Lower leg skin (tissue), 4 donors: ENCODE results near the gene ZCCHC10. TPM values are rescaled to one million over a fixed set of nuclear protein-coding genes. Genes with fewer than 3 reads are reported as not detected.

ENCODE experiments used
- DNase-seq, 2 donors: peaks; one replicate each; pipeline ENCODE4 v3.0.0-alpha.2; 2019; ENCODE audit warnings: low spot score in 2 of 2
- H3K4me3 ChIP-seq: fragments of 200-600 bp; sonication (generic); 2 replicates; pipeline ENCODE4 v1.5.1; 2017; ENCODE audit warnings: mild to moderate bottlenecking, low read depth; ENCODE audit not compliant: poor library complexity, severe bottlenecking
- POLR2A ChIP-seq, 2 donors: fragments of 450-650 bp; IDR thresholded peaks; one replicate each; pipeline ENCODE4 v1.6.1; 2016 to 2017; ENCODE audit warnings: antibody characterized with exemption in 2 of 2, mild to moderate bottlenecking in 1 of 2, moderate library complexity in 1 of 2
- WGBS, 2 donors: methylation state at CpG; one replicate each; pipeline ENCODE4 v1.1.5; 2018; 5-methylcytosine and 5-hydroxymethylcytosine counted together
- intact Hi-C: fragments of 100-400 bp; cut with DNase I; formaldehyde crosslinking; loops from one replicate; pipeline ENCODE4 v1.15.0; 2023; ENCODE audit warnings: low total_unique reads
- total RNA-seq, 4 donors: library from RNA; depleted of rRNA; stranded (reverse); fragments of >200 nt; gene quantifications; one replicate each; pipeline ENCODE4 v1.1.0, GENCODE V29; 2016
- TF ChIP-seq, protein P1 (sequence below), 3 donors: fragments of 450-650 bp; IDR thresholded peaks; one replicate each; pipeline ENCODE4 v1.5.1; 2016; ENCODE audit warnings: antibody characterized with exemption in 3 of 3, mild to moderate bottlenecking in 3 of 3, moderate library complexity in 2 of 3

Gene ZCCHC10
- total RNA-seq, 4 donors from 2014 or later = 5.9 to 11.9 (median 6.9) TPM

DNA sequence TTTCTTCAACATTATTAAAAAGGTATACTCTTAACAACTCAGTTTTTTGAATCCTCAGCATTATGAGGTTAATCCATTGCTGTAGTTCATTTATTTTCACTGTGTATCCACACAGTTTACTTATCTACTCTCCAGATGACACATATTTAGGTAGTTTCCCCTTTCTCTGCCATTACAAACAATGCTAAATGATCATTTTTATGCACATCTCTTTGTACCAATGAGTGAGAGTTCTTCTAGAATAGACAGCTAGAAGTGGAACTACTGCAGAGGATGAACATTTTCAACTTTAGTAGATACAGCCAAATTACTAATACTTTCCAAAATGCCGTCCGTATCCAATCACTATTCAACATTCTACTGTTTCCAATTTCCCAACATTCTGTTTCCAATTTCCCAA, 74.5 kb downstream of the ZCCHC10 start:
- 60 to 74% methylated on average over 2 of the region's 2 CpGs for WGBS, 2 donors
- DNase-seq = no peak
- TF ChIP-seq, protein P1, sequence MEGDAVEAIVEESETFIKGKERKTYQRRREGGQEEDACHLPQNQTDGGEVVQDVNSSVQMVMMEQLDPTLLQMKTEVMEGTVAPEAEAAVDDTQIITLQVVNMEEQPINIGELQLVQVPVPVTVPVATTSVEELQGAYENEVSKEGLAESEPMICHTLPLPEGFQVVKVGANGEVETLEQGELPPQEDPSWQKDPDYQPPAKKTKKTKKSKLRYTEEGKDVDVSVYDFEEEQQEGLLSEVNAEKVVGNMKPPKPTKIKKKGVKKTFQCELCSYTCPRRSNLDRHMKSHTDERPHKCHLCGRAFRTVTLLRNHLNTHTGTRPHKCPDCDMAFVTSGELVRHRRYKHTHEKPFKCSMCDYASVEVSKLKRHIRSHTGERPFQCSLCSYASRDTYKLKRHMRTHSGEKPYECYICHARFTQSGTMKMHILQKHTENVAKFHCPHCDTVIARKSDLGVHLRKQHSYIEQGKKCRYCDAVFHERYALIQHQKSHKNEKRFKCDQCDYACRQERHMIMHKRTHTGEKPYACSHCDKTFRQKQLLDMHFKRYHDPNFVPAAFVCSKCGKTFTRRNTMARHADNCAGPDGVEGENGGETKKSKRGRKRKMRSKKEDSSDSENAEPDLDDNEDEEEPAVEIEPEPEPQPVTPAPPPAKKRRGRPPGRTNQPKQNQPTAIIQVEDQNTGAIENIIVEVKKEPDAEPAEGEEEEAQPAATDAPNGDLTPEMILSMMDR (IDR thresholded peaks at IDR 0.05) = no peak
- intact Hi-C loops = no loop called here
- H3K4me3 ChIP-seq = no peak overlapping the region

DNA sequence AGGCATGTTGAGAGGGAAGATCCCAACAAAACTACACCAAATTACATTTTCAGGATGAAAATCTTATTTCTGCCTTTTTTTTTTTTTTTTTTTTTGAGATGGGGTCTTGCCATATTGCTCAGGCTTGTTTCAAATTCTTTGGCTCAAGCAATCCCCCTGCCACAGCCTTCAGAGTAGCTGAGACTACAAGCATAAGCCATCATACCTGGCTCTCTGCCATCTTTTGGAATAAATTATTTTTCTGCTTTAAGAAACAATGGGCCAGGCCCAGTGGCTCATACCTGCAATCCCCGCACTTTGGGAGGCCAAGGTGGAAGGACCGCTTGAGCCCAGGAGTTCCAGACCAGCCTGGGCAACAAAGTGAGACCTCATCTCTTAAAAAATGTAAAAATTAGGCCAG, 77.2 kb downstream of the ZCCHC10 start:
- intact Hi-C loops = no loop called here
- whole genome bisulfite sequencing, 2 donors = 86 to 92% methylated on average over 2 of the region's 2 CpGs
- no peak for TF ChIP-seq POLR2A (IDR thresholded peaks at IDR 0.05)
- TF ChIP-seq, protein P1 (IDR thresholded peaks at IDR 0.05) = no peak
- H3K4me3 ChIP-seq = no peak overlapping the region
- no peak for DNase-seq

DNA sequence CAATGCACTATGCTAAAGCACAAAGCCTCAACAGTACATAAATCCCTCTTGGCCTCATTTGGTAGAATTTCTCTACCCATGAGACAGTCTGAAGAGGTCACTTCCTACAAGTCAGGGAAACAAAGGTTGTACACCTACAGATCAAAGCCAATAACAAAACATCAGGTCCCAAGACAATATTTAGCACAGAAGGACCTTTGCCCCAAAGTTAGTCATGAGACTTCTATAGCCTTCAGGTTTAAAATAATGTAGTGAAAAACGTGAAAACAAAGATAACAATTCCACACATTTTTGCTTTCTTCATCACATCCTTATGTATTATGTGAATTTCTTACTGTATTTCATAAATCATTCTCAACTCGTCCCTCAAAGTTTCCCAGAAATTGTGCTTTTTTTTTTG, 78.7 kb downstream of the ZCCHC10 start:
- DNase-seq = no peak
- intact Hi-C loops = no loop called here
- 28 to 31% methylated on average over 2 of the region's 2 CpGs for WGBS, 2 donors

More for the DNA sequence above, 78.7 kb downstream of the ZCCHC10 start:
- no peak overlapping the region for H3K4me3 ChIP-seq
- TF ChIP-seq, protein P1 (IDR thresholded peaks at IDR 0.05) = no peak
- no peak for TF ChIP-seq POLR2A (IDR thresholded peaks at IDR 0.05)

Other genes starting within 250 kb of the ZCCHC10 start
- gene SEPTIN8, start 249.3 kb downstream of the ZCCHC10 start, total RNA-seq = 10 to 100 TPM; 70.0 to 99.6 (median 87.8) TPM
- gene SOWAHA, start 213.2 kb downstream of the ZCCHC10 start, total RNA-seq = 1 to 10 TPM in 1 of 4 donors, under 1 TPM in 3; 0.08 to 1.0 (median 0.79) TPM
- gene SHROOM1, start 195.9 kb downstream of the ZCCHC10 start, total RNA-seq = 1 to 10 TPM; 1.2 to 3.8 (median 2.2) TPM
- under 1 TPM; 0.17 to 0.44 (median 0.36) TPM for gene GDF9, start 160.1 kb downstream of the ZCCHC10 start, total RNA-seq
- gene UQCRQ, start 159.9 kb downstream of the ZCCHC10 start, total RNA-seq = 100 to 1,000 TPM in 2 of 4 donors, 10 to 100 TPM in 2; 56.0 to 122 (median 88.0) TPM
- gene LEAP2, start 152.9 kb downstream of the ZCCHC10 start, total RNA-seq = 1 to 10 TPM in 2 of 4 donors, under 1 TPM in 1, not detected in 1; 0.84 to 2.0 (median 1.8) TPM
- 10 to 100 TPM; 47.9 to 79.2 (median 57.9) TPM for gene AFF4, start 62.9 kb downstream of the ZCCHC10 start, total RNA-seq
- 10 to 100 TPM; 33.0 to 49.3 (median 42.2) TPM for gene HSPA4, start 25.5 kb upstream of the ZCCHC10 start, total RNA-seq